DOHH2 (cell line): ENCODE measurements around the gene TSPAN14.

Source experiments
- EZH2phosphoT487 ChIP-seq: fragments of 200-600 bp; sonication (generic); IDR thresholded peaks from 2 replicates; pipeline ENCODE4 v1.6.1; 2017; ENCODE audit warnings: borderline replicate concordance, mild to moderate bottlenecking, antibody characterized with exemption, low read length, moderate library complexity, mixed read lengths
- TF ChIP-seq, protein P1 (sequence below): fragments of 200-600 bp; sonication (generic); IDR thresholded peaks from one replicate; pipeline ENCODE4 v1.5.1; 2014; ENCODE audit warnings: antibody characterized with exemption, mild to moderate bottlenecking, low read depth, low read length; ENCODE audit not compliant: poor library complexity, severe bottlenecking

DNA sequence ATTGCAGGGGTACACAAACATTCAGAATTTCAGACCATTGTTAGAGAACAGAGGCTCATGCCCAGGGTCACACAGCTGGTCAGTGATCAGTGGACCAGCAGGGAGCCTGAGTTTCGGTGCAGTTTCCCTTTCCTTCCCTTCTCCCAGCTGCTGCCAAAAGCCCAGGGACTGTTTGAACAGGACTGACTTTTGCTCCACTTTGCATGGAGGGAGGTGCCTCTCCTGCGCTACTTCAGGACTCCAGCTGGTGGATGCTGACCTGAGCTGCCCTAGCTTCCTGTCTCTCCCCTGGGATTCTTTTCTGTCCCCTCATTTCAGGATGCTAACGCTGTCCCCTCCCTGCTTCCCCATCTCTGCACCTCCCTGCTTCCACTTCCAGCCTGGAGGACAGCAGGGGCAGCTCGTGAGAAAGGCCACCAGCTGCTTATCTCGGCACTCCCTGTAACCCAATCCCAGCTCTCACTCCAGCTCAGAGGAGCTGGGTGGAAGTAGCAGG is 98.1 kb downstream of the TSPAN14 start:
- TF ChIP-seq, protein P1, sequence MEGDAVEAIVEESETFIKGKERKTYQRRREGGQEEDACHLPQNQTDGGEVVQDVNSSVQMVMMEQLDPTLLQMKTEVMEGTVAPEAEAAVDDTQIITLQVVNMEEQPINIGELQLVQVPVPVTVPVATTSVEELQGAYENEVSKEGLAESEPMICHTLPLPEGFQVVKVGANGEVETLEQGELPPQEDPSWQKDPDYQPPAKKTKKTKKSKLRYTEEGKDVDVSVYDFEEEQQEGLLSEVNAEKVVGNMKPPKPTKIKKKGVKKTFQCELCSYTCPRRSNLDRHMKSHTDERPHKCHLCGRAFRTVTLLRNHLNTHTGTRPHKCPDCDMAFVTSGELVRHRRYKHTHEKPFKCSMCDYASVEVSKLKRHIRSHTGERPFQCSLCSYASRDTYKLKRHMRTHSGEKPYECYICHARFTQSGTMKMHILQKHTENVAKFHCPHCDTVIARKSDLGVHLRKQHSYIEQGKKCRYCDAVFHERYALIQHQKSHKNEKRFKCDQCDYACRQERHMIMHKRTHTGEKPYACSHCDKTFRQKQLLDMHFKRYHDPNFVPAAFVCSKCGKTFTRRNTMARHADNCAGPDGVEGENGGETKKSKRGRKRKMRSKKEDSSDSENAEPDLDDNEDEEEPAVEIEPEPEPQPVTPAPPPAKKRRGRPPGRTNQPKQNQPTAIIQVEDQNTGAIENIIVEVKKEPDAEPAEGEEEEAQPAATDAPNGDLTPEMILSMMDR, result no peak
- TF ChIP-seq EZH2phosphoT487, result no peak
